A549 treated with ZK216348 at 1 μM for 4 hours (cell line): ENCODE results near the gene RIMKLA. TPM values are rescaled to one million over a fixed set of nuclear protein-coding genes. Genes with fewer than 3 reads are reported as not detected.

Experiments
- total RNA-seq: library from RNA; stranded (reverse); fragments of 200-300 nt; extraction: Qiagen RNA extraction; gene quantifications from 5 replicates; pipeline ENCODE4 v1.2.3, GENCODE V29; 2022; ENCODE audit warnings: low read depth

Gene RIMKLA
- total RNA-seq, result 0.50 to 1.1 TPM (median 0.87 TPM) in 5 replicates

DNA sequence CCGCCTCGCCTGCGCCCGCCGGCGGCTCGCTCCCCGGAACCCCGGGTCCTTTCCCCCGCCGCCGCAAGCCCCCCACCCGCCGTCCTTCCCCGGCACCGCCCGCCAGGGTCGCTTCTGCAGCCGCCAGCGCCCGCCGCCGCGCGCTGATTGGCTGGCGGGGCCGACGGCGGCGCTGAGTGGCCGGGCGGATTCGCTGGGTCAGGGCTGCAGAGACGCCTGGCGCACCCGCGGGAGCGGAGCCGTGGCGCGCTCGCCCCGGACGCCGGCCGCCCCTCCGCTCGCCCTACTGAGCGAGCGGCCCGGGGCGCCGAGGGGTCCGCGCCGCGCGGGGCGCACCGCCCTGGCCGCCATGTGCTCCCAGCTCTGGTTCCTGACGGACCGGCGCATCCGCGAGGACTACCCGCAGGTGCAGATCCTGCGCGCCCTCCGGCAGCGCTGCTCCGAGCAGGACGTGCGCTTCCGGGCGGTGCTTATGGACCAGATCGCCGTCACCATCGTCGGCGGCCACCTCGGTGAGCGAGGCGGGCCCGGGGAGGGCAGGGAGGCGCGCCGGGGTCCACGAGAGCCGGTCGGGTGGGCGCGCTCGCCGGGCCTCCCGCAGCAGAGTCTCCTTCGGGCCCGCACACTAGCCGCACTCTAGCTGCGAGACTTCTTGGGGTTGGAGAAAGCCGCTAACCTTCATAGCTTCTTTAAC, at the start of gene RIMKLA:
TSS of gene RIMKLA (plus strand) at position 207 of the 694 bp plus-strand sequence. CDS start at position 350, 143 bp downstream.

DNA sequence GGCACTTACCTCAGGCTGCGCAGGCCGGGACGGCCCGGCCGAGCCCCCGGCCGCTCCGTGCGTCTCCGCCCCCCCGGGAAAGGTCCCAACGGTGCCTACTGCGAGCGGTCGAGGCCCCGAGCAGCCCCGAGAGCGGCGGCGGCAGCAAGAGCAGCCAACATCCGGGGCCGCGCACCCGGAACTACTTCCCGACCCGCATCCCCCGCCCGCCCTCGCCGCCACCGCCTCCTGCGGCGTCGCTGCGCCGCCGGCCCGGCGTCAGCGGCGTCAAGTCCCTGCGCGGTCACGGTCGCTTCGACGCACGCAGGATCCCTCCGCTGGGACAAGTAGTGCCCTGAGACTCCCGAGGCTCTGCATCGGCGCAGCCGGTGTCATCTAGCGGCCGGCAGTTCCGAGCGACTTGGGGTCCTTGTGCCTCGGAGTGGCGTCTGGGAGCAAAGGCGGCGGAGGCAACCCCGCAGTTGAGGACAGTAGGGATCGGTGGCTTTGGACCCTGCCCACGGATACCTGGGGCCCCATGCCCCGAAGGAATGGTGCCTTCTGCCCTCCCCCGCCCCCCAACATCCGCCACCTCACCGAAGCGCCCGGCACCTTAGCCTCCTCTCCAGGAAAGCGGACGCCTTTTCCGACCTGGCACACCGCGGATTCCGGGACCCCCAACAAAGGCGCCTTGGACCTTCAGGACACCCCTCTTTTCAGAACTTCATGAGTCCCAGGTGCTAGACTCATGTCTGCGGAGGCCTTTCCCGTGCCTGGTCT, 45.4 kb upstream of the RIMKLA start, which contains the start of gene FOXJ3:
TSS of gene FOXJ3 (minus strand) at position 186 of the 759 bp plus-strand sequence. CDS start 24,142 bp downstream, outside the sequence.

GRCh38 chr1:42456010-42456753, 75.6 kb downstream of the RIMKLA start, which contains the start of the genes PPCS and ZMYND12:
Gene PPCS, plus strand, starts transcription at chr1:42456543. Its CDS starts 23 bp downstream, at chr1:42456566.
Gene ZMYND12, minus strand, starts transcription at chr1:42456022. Its CDS starts 25 bp downstream, at chr1:42455997.

DNA sequence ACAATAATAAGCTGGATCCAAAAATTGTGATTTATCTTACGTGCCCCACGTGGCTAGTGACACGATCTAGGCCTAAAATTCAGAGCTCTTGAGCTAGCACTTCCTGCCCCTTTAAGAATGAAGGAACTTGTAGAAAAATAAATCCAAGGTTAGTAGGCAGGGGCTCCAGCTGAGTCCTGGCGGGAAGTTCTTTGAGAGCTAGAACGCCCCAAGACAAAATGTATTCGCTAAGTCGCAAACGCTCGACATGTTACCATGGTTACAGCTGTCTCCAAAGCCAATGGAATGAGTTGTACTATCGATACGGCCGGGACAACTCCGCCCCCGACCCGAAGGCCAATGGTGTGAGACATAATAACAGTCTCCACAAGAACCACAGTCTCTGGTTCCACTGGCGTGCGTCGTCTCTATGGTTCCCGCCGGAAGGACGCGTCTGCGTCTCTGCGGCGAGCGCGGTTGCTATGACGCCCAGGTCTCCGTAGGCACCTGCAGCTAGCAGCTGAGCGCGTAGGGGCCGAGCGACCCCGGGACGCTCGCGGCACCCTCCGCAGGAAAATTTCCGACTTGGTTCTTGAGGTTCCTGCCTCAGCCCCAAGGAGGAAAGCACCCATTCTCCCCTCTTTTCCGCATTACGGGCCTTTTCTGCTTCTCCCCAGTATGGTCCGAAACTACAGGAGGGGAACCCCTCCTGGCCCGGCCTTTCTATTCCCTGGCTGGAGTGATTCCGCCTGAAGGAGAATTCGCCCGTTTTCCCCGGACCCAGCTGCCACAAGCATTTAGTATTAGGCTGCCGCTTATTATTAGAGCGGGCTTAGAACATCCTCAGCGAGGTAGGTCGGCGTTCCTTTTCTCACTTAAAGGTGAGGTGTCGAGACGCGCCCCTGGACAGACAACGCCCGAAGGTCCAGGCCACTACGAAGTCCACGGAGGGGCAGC, 82.5 kb downstream of the RIMKLA start, which contains the start of gene CCDC30:
TSS of gene CCDC30 (plus strand) at position 459 of the 936 bp plus-strand sequence. CDS start 17,266 bp downstream, outside the sequence.

Other genes starting within 250 kb of the RIMKLA start
- gene GUCA2B, start 227.4 kb upstream of the RIMKLA start, total RNA-seq, result 0.42 TPM in 1 of 5 replicates, not detected in the others
- not detected in 5 replicates for gene GUCA2A, start 216.0 kb upstream of the RIMKLA start, total RNA-seq
- gene FOXJ3, start 45.6 kb upstream of the RIMKLA start, total RNA-seq, result 12.7 to 21.9 TPM (median 18.2 TPM) in 5 replicates
- gene ZMYND12, start 75.2 kb downstream of the RIMKLA start, total RNA-seq, result 0.23 to 1.2 TPM (median 0.33 TPM) in 5 replicates
- gene PPCS, start 75.8 kb downstream of the RIMKLA start, total RNA-seq, result 37.2 to 48.1 TPM (median 37.6 TPM) in 5 replicates
- 0.94 to 1.5 TPM (median 1.2 TPM) in 5 replicates for gene CCDC30, start 82.5 kb downstream of the RIMKLA start, total RNA-seq